NK-92 treated with Interleukin-12 subunit alpha and Interleukin-12 subunit beta, amount 100 ng/mL, for 24 hours (cell line): ENCODE data around the gene C9orf72.
"Not testable (repeated sequence)": the region's sequence is repeated elsewhere in the genome, so short reads cannot be mapped to it uniquely, and the experiment has no call there.

ENCODE experiments used
- DNase-seq: peaks from one replicate; lab custom pipeline; 2025; lab: John Stamatoyannopoulos, UW

The C9orf72 gene

DNA sequence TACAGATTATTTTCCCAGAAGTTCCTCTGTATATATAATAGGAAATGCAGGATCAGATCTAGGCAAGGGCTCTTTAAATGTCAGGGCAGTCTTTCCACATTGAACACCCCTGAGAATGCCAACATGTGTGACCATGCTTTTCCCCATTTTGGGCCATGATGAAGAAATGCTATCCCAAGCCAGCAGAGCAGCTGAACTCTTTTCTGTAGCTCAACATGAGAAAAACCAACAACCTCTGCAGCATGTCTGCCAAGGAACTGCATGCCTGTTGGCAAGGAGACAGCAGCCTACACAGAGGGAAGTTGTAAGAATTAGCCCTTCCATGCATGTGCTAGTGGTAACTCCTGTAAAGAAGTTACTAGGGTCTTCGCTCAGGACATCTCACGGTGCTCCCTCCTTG is 58.7 kb downstream of the C9orf72 start:
- no peak for DNase-seq

DNA sequence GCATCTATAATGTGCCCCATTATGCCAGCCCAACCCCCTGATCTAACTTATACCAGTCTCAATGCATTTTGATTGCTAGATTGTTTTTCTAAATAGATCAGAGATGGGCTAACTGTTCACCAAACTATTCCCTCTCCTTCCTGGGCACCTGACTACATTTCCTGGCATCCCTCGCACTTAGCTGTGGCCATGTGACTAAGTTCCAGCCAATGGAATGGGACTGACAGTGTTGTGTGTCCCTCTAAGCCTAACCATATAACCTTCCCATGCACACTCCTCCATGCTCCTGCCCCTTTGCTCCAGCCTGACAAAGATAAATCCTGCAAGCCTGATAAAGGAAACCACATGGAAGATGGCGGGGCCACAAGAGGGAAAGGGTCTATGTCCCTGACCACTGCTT is 61.5 kb downstream of the C9orf72 start:
- no peak for DNase-seq

DNA sequence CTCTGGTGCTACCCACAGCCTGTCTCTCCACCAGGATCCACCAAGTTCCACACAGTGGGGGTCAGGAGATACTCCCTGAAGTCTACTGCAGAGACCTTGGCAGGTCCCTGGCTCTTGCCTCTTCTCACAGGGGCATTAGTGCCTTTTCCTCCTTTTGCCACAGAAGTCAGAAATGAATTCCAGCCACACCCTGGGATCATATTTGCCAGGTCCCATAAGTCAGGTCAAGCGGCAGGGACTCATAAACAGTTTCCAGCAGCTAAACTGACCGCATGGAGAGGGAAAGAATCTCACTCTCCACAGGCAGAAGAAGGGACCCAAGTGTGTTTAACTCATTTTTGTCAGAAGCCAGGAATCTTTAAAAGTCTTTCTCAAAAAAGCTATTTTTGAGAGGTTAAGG is 62.5 kb downstream of the C9orf72 start:
- no peak for DNase-seq

DNA sequence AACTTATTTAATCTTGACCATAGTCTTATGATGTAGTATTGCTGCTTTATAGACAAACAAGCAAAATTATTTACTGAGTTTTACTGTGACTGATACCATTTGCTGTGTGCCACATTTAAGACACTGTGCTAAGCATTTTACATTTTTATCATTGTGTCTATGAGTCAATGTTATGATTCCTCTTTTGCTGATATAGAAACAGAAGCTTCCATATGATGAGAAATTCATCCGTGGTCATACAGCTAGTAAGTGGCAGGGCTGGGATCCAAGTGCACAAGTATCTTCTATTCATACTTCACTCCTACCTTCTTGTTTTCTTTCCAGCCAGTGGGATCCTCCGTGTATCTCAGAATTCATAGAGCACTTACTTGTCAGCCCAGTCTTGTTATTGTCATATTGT is 66.3 kb downstream of the C9orf72 start:
- DNase-seq, result no peak

DNA sequence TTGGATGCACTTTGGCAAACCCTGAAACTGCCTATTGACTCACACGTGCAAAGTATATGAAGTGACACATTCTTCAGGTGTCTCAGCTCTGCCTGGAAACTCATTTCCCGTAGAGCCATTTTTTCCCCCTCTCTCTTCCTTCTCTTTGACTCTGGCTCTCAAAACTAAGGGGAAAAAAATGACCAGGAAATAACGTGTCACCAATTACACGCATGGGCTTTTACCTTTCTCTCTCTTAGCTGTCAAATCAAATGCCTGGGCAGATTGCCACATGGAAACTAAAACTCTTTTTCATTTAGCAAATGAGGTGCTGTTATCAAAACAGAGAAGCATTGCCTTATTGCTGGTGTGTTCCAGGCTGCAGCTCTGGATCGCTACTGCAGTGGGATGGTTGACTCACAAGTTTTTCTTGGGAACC is 67.5 kb downstream of the C9orf72 start:
- DNase-seq, result no peak

DNA sequence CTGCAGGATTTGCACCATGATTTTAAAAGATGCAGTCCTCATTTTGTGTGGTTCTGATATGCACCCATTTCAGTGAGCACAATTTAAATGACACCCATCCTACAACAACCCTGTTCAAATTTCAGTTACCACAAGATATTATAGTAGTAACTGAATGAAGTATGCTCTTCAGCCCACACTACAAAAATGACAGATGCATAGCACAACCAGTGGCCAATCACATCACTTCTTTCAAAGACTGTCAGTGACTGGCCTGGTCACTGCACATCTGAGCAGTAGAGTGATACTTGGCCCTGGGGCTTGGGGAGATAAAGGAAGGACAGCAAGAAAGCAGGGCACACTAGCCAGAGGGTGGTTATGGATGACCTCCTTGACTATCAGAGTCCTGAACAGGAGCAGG is 69.0 kb downstream of the C9orf72 start:
- DNase-seq, result no peak

DNA sequence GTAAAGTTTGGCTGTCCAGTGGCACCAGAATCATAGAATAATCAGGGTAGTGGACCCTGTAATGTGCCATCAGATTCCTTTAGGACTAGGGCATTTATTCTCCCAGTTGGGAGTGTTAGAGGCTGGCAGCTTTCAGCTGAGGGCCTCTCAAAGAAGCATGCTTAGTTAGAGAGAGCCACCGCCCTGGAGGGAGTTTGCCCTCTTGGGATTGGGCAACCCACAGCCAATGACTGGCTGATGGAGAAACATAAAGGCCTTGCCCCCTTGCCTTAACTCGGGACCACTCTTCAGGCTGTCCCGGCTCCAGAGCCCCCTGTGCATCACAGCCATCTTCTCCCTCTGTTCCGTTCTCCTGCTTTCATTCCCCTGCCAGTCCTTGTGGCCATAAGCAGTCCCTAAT is 69.7 kb downstream of the C9orf72 start:
- no peak for DNase-seq

DNA sequence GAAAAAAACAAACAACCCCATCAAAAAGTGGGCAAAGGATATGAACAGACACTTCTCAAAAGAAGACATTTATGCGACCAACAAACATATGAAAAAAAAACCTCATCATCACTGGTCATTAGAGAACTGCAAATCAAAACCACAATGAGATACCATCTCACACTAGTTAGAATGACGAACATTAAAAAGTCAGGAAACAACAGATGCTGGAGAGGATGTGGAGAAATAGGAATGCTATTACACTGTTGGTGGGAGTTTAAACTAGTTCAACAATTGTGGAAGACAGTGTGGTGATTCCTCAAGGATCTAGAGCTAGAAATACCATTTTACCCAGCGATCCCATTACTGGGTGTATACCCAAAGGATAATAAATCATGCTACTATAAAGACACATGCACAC is 72.4 kb downstream of the C9orf72 start:
- DNase-seq, result not testable (repeated sequence)

DNA sequence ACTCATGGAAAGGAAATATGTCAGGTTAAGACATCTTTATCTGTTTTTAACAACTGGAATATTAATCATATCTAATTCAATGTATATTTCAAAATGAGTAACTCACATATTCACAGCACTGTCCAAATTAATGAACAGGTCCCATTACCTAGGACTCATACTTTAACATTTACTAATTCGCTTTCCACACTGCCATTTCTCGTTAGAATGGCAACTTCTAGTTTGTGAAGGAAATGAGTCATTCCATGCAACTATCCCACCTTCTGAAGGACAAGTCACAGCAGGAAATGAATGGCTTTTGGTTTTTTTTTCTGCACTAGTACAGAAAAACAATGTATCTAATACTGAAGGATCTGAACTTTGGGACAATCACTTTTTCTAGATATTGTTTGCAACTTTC is 73.8 kb downstream of the C9orf72 start:
- DNase-seq, result no peak

DNA sequence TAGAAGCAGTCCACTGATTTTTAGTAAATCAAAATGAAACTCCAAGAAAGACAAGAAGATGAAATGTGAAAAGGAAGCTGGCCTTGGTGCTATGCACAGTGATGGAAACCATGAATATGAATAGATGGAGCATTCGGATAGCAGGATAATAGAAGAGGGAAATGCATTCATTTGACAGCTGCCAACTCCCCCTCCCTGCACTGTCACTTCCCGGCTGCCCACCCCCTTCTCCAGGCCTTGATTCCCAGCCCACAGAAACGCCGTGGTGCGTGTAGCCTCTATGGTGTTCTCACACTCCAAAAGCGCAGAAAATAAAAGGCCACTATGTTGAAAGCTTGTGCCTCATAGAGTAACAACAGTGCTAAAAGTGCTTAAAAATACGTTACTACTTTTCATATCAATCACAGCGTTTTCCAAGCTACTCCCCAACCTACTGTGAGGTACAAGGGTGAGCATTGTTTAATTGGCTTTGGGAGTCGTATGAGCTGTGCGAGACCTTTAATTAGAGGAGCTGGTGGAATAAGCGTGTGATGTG is 75.3 kb downstream of the C9orf72 start:
- no peak for DNase-seq
